GM23248 (cell line): ENCODE data around the gene TBC1D23.

Experiments
- EZH2 ChIP-seq: fragments of 200-600 bp; sonication (generic); IDR thresholded peaks from 2 replicates; pipeline ENCODE4 v1.6.1; 2018; ENCODE audit warnings: antibody characterized with exemption, mild to moderate bottlenecking; ENCODE audit not compliant: insufficient read depth, poor library complexity, severe bottlenecking
- EZH2phosphoT487 ChIP-seq: fragments of 200-600 bp; sonication (generic); IDR thresholded peaks from 2 replicates; pipeline ENCODE4 v1.6.1; 2018; ENCODE audit warnings: antibody characterized with exemption, moderate library complexity, mild to moderate bottlenecking, low read depth; ENCODE audit not compliant: insufficient read depth

- TF ChIP-seq EZH2 (no peak), EZH2phosphoT487 (no peak)
These were observed 702 bp downstream of the TBC1D23 start for GRCh38 chr3:100261485-100261903.
